GM03348 (cell line): Measurements from ENCODE around the gene IQSEC2.
A peak's percentile ranks its signal among the peaks of the same experiment; 100 is the strongest.

Source experiments
- DNase-seq: peaks from one replicate; pipeline ENCODE4 v3.0.0; 2012; ENCODE audit warnings: low spot score

Gene IQSEC2

DNA sequence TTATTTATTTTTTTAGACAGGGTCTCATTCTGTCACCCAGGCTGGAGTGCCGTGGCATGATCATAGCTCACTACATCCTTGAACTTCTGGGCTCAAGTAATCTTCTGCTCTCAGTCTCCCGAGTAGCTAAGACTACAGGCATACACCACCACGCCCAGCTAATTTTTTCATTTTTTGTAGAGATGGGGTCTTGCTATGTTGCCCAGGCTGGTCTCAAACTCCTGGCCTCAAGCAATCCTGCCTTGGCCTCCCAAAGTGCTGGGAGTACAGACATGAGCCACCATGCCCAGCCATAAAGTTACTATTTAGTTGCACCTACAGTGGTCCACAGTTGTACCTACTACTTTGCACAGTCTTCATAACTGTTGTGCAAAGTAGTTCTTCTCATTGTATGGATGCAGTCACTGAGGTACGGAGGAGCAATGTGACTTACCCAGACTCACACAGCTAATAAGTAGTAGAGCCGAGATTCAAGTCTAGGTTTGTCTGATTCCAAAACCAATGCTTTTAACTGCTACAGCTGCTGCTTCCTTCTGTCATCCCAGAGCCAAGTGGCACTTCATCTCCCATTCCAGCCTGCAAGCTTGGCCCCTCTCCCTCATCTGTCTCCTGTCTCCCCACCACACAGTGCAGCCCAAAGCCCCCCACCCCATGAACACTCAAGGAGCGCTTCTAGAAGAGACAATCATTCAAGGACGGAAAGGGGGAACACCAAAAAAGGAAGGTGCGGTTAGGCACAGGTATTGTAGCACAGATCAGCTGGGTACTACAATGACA lies 24.0 kb upstream of the IQSEC2 start:
- no peak for DNase-seq

DNA sequence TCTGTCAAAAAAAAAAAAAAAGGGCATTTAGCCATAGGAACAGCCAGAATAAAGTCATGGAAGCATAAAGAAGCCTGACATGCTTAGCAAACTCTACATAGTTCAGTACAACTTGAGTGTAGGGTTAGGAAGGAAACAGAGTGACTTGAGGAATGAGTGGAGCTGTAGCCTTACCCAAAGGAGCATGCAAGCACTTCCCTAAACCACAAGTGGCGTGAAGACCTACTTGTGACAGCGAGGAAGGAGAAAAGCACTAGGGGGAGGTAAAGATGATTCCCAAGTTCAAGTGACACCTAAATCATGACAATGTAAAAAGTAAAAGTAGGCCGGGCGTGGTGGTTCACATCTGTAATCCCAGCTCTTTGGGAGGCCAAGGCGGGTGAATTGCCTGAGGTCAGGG lies 21.8 kb upstream of the IQSEC2 start:
- no peak for DNase-seq

DNA sequence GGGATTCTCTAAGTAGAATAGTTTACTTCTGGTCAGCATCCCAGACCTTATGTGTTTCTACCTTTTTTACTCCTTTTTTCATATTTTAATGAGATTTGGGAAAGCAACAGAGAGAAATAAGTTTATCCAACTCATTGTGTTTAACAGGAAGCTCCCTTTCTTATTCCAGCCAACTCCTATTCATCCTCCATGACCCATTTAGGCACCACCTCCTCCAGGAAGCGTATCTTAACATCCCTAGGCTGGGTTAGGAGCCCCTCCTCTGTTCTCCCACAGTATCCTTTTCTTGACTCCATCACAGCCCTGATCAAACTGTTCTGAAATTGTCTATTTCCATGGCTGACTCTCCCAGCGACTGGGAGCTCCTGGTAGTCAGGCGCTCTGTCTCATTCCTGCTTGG lies 18.8 kb upstream of the IQSEC2 start:
- DNase-seq: no peak

DNA sequence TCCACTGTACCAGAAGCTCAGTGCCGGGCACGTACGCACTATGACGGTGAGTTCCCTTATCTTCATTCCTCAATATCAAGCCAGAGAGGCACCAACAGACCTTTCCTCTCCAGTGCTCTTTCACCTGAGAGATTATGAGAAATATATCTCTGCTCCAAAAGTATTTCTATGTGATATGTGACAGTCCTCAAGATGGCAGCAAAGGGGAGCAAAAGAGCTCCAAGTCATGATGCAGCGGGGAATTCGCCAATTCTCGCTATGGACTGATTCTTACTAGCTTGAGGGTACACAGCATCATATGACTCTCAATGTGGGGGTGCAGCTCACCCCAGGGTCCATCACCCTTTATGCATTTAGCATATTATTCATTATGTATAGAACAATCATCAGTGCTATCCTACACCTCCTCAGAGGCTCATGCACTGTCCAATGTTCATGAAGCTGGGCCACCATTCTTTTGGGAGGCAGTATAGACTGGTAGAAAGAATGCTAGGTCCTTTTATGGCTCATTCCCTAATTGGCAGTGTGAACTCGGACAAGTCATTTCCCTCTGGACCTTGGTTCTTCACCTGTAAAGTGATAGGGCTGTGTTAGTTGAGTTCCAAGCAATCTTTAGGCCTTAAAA lies 12.8 kb upstream of the IQSEC2 start:
- no peak for DNase-seq

DNA sequence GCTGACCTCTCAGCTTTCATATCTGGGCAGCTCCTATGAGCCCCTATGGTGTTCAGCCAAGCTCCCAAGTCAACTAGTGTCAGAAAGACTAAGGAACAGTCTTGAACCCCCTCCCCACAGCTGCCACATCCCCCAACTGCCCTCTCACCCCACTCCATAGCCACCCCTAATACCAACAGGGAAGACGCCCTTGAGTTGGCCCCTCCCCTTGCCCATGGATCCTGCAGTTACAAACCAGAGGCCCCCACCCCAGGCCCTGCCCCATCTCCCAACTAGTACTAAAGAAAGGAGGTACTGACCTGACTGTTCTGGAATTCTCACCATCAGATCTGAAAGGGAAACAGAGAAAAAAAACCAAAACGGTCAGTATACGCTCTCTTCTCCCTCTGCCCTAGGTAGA lies 10.2 kb upstream of the IQSEC2 start:
- no peak for DNase-seq

DNA sequence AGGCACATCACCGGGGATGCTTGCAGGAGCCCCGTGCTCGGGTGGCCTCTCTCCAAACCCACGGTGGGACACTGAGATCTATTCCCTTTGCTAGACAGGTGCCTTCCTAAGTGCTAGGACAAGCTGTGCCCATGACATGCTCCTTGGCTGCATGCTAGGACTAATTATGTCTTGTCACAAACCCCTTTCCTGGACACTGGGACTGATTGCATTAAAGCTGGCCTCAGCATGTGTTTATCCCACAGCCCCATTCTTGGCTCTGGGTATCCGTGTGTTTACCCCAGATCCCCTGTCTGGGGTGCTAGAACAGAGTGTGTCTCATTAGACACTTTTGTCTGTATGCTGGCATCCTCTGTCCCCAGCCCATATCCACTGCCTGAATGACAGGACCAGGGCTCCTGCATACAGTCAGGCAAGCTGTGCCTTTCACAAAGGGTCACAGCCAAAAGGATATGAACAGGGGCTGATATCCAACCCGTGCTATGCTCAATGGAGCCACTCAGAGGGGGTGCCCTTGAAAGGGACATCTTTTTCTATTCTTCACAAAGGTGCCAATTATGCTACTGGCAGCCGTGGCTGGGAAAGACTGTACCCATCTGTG lies 9.2 kb upstream of the IQSEC2 start:
- DNase-seq: no peak

DNA sequence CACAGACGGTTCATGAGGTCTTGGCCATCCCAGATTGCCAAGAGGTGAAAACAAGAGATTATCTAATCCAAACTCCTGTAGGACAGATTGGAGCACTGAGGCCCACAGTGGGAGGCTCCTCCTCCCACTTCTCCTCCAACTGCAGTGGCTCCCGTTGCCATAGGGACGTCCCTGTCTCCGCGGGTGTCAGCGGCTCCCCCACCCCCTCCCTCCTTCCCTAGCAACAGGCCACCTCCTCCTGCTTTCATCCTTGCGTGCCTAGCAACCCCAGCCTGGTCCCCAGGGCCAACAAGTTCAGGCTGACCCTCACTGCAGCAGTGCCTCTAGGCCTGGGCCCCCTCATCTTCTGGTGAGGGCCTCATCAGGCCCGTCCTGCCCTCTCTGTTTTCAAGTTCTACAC lies 6.8 kb upstream of the IQSEC2 start:
- DNase-seq: peak; percentile 16

DNA sequence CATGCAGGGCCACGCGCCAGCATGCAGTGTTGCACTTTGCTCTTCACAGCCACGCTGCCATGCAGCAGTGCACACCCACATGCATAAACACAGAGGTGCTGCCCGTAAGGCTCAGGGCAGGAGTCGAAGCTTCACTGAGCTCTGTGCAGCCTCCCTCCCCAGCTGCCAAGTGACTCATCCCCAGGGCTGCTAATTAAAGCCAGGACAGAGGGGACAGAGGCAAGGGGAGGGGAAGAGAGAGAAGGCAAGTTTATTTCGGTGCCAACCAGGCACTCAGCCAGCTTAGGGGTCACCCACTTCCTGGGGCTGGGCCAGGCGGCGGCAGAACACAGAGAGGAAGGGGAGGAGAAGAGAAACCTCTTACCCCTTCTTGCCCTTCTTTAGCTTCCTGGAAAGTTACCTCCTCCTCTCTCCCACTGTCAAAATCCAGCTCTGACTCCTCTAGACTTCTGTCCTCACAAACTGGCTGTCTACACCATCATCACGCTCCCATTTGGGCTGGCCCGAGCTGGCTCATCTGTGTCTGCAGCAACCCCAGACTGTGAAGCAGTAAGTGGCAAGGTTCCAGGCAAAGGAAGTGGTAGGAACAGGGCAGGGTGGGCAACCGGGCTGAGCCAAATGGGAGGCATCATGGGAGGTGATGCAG lies 6.2 kb upstream of the IQSEC2 start:
- peak; percentile 83 for DNase-seq

DNA sequence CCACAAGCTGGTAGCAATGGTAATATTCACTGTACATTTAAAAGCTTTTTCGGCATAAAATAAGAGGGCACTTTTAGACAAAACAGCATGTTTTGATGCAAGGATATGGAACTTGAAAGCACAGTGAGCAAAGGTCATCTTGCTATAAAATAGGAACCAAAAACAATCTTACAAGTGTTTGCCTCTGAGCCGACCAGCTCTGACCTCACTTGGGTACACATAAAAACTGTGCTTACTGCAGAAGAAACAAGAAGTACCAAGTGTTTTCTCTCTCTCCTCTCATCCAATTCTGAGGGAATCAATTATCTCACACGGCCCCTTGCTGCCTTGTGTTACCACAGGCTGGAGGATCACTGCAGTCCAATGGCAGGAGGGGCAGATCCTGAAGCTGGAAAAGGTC lies 4.8 kb upstream of the IQSEC2 start:
- DNase-seq: no peak

DNA sequence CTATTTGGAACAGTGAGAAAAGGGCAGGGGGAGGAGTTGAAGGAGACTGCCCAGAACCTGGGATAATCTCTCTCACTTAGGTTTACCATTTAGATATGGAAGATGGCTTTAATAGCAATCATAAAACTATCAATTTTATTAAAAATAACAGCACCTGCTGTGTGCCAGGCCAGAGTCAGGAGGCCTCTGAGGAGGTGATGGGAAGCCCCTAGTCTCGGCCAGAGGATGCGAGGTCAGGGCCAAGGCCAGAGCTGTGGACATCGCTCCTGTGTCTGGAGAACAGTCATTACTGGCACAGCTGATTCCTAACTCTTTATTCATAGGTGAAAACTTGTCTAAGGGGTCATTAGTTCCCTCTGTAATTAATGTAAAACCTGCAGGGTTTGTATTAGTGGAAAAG lies 4.2 kb upstream of the IQSEC2 start:
- no peak for DNase-seq

DNA sequence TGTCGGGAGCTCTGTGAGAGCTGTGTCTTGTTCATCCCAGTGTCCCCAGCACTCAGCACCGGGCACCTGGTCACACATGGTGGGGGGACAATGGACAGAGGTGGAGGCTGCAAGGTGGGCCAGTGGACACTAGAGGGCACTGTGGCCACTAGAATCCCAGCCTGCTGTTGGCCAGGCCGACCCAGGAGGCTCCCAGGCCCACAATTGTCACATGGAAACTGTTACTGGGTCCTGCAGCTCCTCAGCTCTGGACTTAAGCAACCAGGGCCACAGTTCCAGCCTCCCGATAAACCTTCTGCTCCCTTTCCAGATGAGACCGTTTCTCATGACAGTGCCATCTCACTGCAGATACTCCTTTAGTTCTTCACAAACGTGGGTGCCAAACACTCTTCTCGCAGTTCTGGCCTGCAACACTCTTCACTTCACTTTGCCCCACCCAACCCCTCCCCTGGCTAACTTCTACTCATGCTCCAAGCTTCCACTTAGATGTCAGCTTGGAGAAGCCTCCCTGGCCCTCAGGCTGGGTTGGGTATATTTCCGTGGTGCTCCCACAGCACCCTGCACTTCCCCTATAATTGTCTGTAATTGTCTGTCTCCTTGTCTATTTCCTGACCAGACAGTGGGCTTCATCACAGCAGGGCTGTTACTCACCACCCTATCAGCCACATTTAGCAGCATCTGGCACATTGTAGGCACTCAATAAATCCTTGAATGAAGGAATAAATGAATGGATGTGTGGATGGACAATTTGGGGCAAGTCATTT lies 3.5 kb upstream of the IQSEC2 start:
- DNase-seq: peak; percentile 73

DNA sequence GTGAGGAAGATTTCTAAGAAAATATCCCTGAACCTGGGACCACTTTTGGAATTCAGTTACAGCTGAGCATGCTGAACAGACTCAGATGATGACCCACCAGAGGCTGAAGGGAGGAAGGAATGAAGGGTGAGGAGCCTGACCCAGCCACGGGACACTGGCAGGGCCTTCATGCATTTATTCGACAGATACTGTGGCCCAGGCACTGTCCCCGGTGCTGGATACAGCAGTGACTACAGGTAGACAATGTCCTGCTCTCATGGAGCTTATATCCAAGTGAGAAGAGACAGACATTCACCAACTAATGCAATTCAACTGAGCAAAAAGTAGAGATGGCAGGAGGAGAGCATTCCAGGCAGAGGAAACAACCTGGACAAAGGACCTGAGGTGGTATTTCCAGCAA lies 2.2 kb upstream of the IQSEC2 start:
- DNase-seq: no peak

DNA sequence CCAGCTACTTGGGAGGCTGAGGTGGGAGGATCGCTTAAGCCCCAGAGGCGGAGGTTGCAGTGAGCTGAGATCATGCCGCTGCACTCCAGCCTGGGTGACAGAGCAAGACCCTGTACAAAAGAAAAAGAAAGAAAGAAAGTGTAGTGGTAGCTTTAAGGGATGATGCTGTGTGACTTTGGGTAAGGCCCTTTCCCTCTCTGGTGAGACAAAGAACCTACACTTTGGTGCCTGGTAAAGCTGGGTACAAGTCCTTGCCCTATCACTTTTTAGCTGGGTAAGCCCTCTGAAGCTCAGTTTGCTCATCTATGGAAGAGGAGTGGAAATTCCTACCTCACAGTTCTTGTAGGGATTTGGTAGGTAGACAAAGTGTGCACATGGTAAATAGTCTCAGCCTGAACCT lies 1.7 kb upstream of the IQSEC2 start:
- no peak for DNase-seq

DNA sequence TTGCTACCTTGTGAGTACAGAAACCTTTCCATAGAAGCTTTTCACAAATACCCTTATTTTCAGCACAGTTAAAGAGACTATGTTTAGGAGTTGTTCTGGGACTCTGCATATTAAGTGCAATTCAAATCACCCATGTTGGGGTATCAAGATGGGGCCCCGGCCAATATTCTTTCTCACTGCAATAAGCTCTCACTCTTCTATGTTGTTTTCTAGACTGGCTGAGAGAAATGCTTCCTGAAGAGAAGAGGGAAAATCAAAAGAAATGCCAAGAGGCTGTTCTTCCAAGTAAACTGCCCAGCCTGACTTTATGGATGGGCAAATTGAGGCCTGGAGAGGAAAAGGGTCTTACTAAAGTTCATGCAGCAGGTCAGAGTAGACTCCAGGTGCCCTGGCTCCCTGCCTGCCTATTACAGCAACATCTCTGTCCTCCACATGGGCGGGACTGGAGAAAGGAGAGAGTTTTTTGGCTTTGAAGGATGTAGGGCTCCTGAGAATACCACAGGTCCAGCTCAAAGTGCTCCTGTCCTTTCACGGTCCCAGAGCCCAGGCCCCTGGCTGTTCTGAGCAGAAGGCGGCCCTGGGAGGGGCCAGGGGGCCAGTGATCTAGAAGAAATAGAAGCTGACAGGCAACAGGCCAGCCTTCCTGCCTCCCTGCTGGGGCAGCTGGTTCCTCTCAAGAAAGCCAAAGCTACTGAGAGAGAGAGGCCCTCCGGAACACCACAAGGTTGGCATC lies 745 bp upstream of the IQSEC2 start:
- DNase-seq: no peak

DNA sequence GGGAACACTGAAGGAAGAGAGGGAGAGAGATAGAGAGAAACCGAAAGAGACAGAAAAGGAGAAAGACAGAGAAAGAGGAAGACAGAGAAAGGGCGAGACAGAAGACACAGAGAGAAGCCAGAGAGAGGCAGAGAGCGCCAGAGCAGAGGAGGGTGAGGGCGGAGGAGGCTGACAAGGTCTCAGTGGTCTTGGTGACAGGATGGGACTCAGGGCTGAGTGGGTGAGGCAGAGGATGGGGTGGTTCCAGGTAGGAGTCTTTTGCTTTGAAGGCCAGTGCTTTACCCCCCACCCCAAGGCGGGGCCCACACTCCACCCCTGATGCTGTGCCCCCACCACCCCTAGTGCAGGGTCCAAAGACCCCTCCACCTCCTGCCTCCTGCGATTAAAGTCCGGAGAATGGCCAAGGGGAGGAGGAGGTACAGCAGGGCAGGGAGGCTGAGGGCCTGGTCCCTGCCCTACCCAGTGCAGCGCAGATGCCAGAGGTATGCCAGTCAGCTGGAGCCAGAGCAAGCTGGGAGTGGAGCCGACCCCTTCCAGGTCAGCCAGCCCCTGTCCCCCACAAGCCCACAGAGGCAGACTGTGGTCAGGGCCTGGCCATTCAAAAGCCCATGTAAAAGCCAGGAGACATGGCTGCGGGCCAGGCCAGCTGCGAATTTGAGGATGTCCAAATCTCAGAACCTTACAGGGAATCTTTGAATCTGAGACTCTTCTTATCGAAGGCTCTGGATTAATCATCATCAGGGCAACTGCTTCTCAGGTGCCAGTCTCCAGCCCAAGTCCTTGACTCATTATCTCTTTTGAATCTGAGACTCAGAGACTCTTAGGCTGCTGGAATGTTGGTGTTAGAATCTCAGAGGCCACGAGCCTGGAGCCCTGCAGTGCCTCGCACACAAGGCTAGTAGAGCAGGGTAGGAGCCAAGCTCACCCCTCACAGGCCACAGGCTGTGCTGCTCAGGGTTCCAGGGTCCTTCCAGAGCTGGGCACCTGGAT lies 758 bp downstream of the IQSEC2 start:
- peak; percentile 34 for DNase-seq

DNA sequence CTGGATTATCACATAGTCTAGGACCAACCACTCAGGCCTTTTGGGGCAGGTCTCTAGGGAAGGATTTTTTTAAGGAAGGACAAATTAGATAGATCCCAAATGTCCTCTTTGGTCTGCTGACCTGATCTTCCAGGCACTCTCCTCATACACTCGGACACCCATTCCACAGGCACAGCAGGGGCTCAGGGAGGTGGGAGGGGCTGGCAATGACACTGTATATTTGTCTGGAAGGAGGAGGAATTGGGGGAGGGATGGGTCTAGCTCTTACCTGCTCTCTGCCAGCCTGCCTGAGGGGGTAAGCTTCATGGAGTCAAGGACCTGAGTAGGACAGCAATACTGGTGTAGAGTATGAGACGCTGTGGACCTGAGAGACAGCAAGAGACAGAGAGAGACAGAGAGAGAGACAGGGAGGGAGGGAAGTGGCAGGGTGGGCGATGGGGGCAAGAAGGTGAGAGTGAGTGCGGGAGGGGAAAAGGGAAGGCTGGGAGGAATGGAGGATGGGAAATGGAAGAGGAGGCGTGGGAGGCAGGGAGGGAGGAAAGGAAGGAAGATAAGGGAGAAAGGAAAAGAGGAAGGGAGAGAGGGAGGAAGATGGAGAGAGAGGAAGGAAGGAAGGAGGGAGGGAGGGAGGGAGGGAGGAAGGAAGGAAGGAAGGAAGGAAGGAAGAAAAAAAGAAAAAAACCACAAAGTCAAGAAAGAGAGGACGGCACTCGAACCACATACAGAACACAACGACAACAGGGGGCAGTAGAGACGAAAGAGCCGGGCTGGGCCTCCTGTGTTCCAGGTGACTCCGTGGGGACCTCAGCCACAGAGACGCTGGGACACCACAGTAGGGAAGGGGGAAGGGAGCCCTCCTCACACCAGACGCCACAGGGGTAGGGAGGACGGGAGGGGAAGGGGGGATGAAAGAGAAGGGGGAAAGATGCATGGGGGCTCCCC lies 1.8 kb downstream of the IQSEC2 start:
- no peak for DNase-seq

DNA sequence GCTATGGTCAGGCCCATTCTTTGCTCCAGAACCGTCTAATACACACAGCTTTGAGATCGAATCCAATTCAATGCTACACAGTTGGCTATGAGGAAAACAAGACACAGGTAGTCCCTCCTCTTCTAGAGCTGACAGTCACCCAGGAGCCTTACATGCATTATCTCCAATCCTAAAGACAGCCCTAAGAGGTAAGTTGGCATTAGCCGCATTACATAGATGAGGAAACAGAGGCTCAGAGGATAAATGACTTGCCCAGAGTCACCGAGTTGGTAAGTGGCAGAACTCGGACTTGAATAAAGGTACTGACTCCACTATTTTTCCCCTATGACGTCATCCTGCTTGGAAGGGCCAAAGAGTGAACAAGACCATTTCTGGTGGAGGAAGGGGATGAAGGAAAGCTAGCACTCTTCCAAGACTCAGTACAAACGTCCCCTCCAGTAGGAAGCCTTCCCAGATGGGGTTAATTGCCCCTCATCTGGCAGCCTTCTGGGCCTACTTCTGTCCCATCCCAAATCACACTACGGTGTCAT lies 8.5 kb downstream of the IQSEC2 start:
- no peak for DNase-seq

DNA sequence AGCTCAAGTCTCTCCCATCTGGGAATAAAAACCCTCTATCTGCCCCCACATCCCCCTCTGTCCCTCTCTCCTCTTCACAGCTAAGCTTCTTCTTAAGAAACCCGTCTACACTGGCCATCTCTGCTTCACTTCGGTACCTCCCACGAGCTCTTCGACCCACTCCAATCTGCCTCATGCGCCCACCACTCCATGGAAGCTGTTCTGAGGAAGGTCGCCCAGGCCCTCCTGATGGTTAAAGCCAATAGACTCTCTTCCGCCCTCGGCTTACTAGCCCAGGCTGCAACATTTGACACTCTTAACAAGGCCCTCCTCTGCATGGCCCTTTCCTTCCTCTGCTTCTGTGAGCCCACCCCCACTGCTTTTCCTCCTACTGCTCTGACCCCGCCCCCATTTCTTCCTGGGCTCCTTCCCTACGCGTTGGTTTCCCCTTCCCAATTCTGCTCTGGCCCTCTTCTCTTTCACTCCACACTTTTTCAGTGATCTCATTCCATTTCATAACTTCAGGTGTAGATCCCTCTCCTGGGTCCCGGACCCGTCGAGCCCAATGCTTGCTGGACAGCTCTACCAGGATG lies 11.8 kb downstream of the IQSEC2 start:
- DNase-seq: no peak

DNA sequence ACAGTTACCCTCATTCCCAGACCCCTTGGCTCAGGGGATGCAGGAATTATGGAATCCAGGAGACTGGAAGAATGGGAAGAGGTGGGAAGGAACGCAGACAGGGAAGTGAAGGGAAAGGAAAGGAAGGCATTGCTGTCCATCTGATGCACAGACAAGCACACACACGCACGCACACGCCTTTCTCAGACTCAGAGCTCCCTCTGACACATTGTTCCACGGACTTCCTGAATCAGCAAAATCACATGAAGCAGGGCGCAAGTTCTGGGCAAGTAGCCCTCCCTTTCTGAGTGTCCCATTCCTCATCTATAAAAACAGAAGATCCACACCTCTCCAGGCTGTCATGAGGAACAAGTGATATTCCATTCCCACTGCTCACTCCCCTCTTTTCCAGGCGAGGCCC lies 13.2 kb downstream of the IQSEC2 start:
- DNase-seq: no peak
